GM23248 (cell line): ENCODE measurements around the gene BYSL.

Source experiments
- EZH2 ChIP-seq: fragments of 200-600 bp; sonication (generic); IDR thresholded peaks from 2 replicates; pipeline ENCODE4 v1.6.1; 2018; ENCODE audit warnings: antibody characterized with exemption, mild to moderate bottlenecking; ENCODE audit not compliant: insufficient read depth, poor library complexity, severe bottlenecking
- EZH2phosphoT487 ChIP-seq: fragments of 200-600 bp; sonication (generic); IDR thresholded peaks from 2 replicates; pipeline ENCODE4 v1.6.1; 2018; ENCODE audit warnings: antibody characterized with exemption, moderate library complexity, mild to moderate bottlenecking, low read depth; ENCODE audit not compliant: insufficient read depth

DNA sequence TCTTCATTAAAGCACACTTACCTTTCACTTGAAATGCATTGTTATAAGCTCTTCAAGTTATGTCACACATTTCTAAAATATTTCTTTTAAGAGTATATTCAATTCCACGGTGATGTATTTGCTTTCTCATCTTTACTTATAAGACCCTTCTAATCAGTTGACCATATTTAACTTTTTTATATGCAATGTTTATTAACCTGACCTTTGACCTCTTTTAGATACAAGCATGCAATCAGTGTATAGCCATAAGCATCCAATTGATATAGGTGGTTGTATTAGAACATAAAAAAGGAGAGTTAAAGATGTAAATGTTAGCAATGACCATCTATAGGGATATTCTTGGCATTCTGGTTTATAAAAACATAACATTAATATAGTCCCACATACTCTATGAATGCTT lies 35.4 kb upstream of the BYSL start:
- no peak for TF ChIP-seq EZH2
- TF ChIP-seq EZH2phosphoT487, result no peak
